ENCODE data around the gene LIPC. TPM values are rescaled to one million over a fixed set of nuclear protein-coding genes. Genes with fewer than 3 reads are reported as not detected.
A peak's percentile ranks its signal among the peaks of the same experiment; 100 is the strongest.

Gene LIPC
- total RNA-seq, 4 donors from 2014 or later, result 0.81 to 4.6 (median 1.8) TPM

GRCh38 chr15:58391088-58391487 is 40.7 kb upstream of the LIPC start:
- H3K36me3 ChIP-seq, result no peaks in the 10 kb centered on the region
- TF ChIP-seq POLR2A (IDR thresholded peaks at IDR 0.05), result no peak
- TF ChIP-seq CTCF (IDR thresholded peaks at IDR 0.05), result no peak
- intact Hi-C loops (cut with DNase I), result no loop called here

GRCh38 chr15:58392141-58392540 is 39.6 kb upstream of the LIPC start:
- TF ChIP-seq CTCF (IDR thresholded peaks at IDR 0.05) (no peak), POLR2A (IDR thresholded peaks at IDR 0.05) (no peak)
- Histone ChIP-seq H3K4me1 (peaks cover 9 to 30% of the 10 kb centered on the region in 2 donors), H3K36me3 (no peaks in the 10 kb centered on the region), H3K4me3 (replicated peaks in 1 of 3) (no peak overlapping the region), H3K27ac (peak overlapping the region; percentile 52 to 68 (median 66)), H3K9me3 (no peaks in the 10 kb centered on the region), H3K27me3 (no peaks in the 10 kb centered on the region)
- no peak for DNase-seq
- intact Hi-C loops (cut with DNase I), result no loop called here
- 86 to 89% methylated on average over 3 of the region's 3 CpGs for WGBS, 2 donors

More at GRCh38 chr15:58391088-58391487, 40.7 kb upstream of the LIPC start:
- Histone ChIP-seq H3K4me1 (peaks cover 9 to 39% of the 10 kb centered on the region in 2 donors), H3K27me3 (no peaks in the 10 kb centered on the region), H3K4me3 (replicated peaks in 1 of 3) (no peak overlapping the region), H3K9me3 (no peaks in the 10 kb centered on the region), H3K27ac (no peak overlapping the region)
- DNase-seq, result no peak
- 92 to 93% methylated on average over 6 of the region's 6 CpGs for WGBS, 2 donors

GRCh38 chr15:58392611-58393161 is 39.1 kb upstream of the LIPC start:
- intact Hi-C loops (cut with DNase I), result no loop called here
- no peak for DNase-seq
- no peaks in the 10 kb centered on the region for H3K36me3 ChIP-seq
- no peaks in the 10 kb centered on the region for H3K27me3 ChIP-seq
- H3K4me1 ChIP-seq, result peaks cover 9 to 30% of the 10 kb centered on the region in 2 donors
- H3K9me3 ChIP-seq, result no peaks in the 10 kb centered on the region
- H3K27ac ChIP-seq, result peak overlapping the region; percentile 52 to 68 (median 66)
- TF ChIP-seq POLR2A (IDR thresholded peaks at IDR 0.05), result no peak
- TF ChIP-seq CTCF (IDR thresholded peaks at IDR 0.05), result no peak
- H3K4me3 ChIP-seq (replicated peaks in 1 of 3), result no peak overlapping the region
- WGBS, 2 donors, result 87 to 94% methylated on average over 5 of the region's 5 CpGs

- 21 to 33% methylated on average over 5 of the region's 5 CpGs for WGBS, 2 donors
- H3K4me3 ChIP-seq (replicated peaks in 1 of 3), result no peak overlapping the region
- peaks cover 9 to 35% of the 10 kb centered on the region in 2 donors for H3K4me1 ChIP-seq
- no peaks in the 10 kb centered on the region for H3K9me3 ChIP-seq
- TF ChIP-seq POLR2A (IDR thresholded peaks at IDR 0.05), result no peak
- peak; percentile 48 to 50 for DNase-seq
- H3K36me3 ChIP-seq, result no peaks in the 10 kb centered on the region
- no peaks in the 10 kb centered on the region for H3K27me3 ChIP-seq
- peak overlapping the region; percentile 52 to 68 (median 66) for H3K27ac ChIP-seq
- intact Hi-C loops (cut with DNase I), result no loop called here
Measured at GRCh38 chr15:58393241-58393662, 38.5 kb upstream of the LIPC start.

- H3K27ac ChIP-seq, result no peak overlapping the region
- no peaks in the 10 kb centered on the region for H3K9me3 ChIP-seq
- no peak overlapping the region for H3K4me3 ChIP-seq (replicated peaks in 1 of 3)
- TF ChIP-seq CTCF (IDR thresholded peaks at IDR 0.05) (no peak), POLR2A (IDR thresholded peaks at IDR 0.05) (no peak)
- H3K27me3 ChIP-seq, result no peaks in the 10 kb centered on the region
- 56 to 64% methylated on average over 3 of the region's 3 CpGs for WGBS, 2 donors
- no peaks in the 10 kb centered on the region for H3K36me3 ChIP-seq
- DNase-seq, result no peak
- peaks cover 9 to 28% of the 10 kb centered on the region in 2 donors for H3K4me1 ChIP-seq
- intact Hi-C loops (cut with DNase I), result no loop called here
Measured at GRCh38 chr15:58396181-58396580, 35.6 kb upstream of the LIPC start.

Data from thyroid gland (tissue), 4 donors.